GM12891 (cell line): ENCODE results near the gene TK1.

Source experiments
- PAX5 ChIP-seq: IDR thresholded peaks from 2 replicates; pipeline ENCODE4 v1.6.1; 2011; ENCODE audit warnings: low read length, moderate library complexity, mild to moderate bottlenecking; ENCODE audit not compliant: insufficient read depth, severe bottlenecking
- POLR2A ChIP-seq: IDR thresholded peaks from 2 replicates; pipeline ENCODE4 v1.6.1; 2011; ENCODE audit warnings: low read depth, low read length, control low read depth
- POLR2AphosphoS5 ChIP-seq: IDR thresholded peaks from 2 replicates; pipeline ENCODE4 v1.6.1; 2011; ENCODE audit warnings: low read depth, low read length, control low read depth
- SPI1 ChIP-seq: IDR thresholded peaks from 2 replicates; pipeline ENCODE4 v1.6.1; 2011; ENCODE audit warnings: low read depth, low read length, control low read depth
- TAF1 ChIP-seq: IDR thresholded peaks from 2 replicates; pipeline ENCODE4 v1.6.1; 2011; ENCODE audit warnings: low read depth, low read length, control low read depth

GRCh38 chr17:78180508-78180907 lies 6.3 kb downstream of the TK1 start:
- TF ChIP-seq POLR2A = no peak
- no peak for TF ChIP-seq POLR2AphosphoS5
- no peak for TF ChIP-seq TAF1
- TF ChIP-seq SPI1 = no peak
- no peak for TF ChIP-seq PAX5
